Uterus (tissue), 2 donors: ENCODE results near the gene NOL4L.

Experiments
- POLR2A ChIP-seq, 2 donors: fragments of 450-650 bp; IDR thresholded peaks; one replicate each; pipeline ENCODE4 v1.6.1; 2016; ENCODE audit warnings: antibody characterized with exemption in 2 of 2, mild to moderate bottlenecking in 1 of 2, moderate library complexity in 1 of 2
- TF ChIP-seq, protein P1 (sequence below), 4 experiments: fragments of 200-600 bp in 2 of 4; fragments of 450-650 bp in 2 of 4; sonication (generic) in 2 of 4; IDR thresholded peaks; one replicate each; pipeline ENCODE4 v1.5.1; 2016 to 2019; ENCODE audit warnings: antibody characterized with exemption in 4 of 4, mild to moderate bottlenecking in 2 of 4, moderate library complexity in 1 of 4

DNA sequence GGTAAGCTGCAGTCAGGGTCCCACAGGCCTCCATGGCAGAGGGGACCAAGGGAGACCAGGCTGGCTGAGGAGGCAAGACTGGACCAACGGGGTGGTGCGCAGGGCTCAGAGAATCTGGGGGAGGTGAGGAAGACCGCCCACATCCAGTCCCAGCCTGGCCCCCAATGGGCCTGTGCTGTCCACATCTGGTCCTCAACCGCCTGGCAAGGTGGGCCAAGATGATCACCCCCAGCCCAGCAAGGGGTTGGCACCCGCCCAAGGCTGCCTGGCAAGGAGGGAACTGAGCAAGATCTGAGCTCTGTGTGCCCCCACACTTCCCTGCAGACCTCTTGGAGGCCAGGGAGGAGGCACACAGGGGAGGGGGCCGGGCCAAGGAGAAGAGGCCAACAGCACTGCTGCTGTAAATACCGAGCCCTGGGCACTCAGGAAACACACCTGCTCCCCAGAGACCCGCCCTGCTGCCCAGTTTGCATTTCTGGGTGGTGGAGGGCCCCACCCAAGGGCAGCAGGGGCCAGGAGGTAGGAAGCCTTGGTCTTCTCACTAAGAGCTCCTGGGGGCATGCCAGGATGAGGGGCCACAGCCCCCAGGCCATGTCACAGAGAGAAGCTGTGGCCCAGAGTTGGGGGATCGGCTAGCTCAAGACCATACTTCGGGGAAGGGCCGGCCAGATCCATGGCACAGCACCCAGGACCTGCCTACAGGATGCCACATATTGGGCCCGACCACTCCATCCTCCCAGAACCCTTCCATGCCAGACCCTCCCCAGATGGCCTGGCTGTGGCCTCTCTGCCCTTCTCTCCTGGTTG lies 117.4 kb downstream of the NOL4L start:
- TF ChIP-seq, protein P1, sequence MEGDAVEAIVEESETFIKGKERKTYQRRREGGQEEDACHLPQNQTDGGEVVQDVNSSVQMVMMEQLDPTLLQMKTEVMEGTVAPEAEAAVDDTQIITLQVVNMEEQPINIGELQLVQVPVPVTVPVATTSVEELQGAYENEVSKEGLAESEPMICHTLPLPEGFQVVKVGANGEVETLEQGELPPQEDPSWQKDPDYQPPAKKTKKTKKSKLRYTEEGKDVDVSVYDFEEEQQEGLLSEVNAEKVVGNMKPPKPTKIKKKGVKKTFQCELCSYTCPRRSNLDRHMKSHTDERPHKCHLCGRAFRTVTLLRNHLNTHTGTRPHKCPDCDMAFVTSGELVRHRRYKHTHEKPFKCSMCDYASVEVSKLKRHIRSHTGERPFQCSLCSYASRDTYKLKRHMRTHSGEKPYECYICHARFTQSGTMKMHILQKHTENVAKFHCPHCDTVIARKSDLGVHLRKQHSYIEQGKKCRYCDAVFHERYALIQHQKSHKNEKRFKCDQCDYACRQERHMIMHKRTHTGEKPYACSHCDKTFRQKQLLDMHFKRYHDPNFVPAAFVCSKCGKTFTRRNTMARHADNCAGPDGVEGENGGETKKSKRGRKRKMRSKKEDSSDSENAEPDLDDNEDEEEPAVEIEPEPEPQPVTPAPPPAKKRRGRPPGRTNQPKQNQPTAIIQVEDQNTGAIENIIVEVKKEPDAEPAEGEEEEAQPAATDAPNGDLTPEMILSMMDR (IDR thresholded peaks at IDR 0.05), result no peak
- no peak for TF ChIP-seq POLR2A (IDR thresholded peaks at IDR 0.05)
